T-helper 17 cell (primary cell): ENCODE results near the gene PPM1M. TPM values are rescaled to one million over a fixed set of nuclear protein-coding genes. Genes with fewer than 3 reads are reported as not detected.

ENCODE experiments used
- ATAC-seq: fragments of 150-1000 bp; cut with Tn5 transposase; 2 replicates; pipeline ENCODE4 v1.10.0; 2021; ENCODE audit warnings: mild to moderate bottlenecking, moderate library complexity
- DNase-seq, 3 donors: peaks; one replicate each; pipeline versions ENCODE4 v3.0.0 to v3.0.0-alpha.2; 2020 to 2021
- H3K9me3 ChIP-seq: one replicate; pipeline ENCODE4 v1.7.0; 2013; ENCODE audit warnings: low read length, mild to moderate bottlenecking; ENCODE audit not compliant: control insufficient read depth, poor library complexity, severe bottlenecking
- H3K27ac Mint-ChIP-seq: one replicate; pipeline ENCODE4 v1.8.0; 2022; ENCODE audit warnings: mild to moderate bottlenecking, moderate library complexity, mixed read lengths
- H3K27me3 Mint-ChIP-seq: one replicate; pipeline ENCODE4 v1.8.0; 2022; ENCODE audit warnings: mixed read lengths
- H3K36me3 Mint-ChIP-seq: one replicate; pipeline ENCODE4 v1.8.0; 2022; ENCODE audit warnings: low read depth, mixed read lengths
- H3K4me1 Mint-ChIP-seq: one replicate; pipeline ENCODE4 v1.8.0; 2022; ENCODE audit warnings: mild to moderate bottlenecking, mixed read lengths
- H3K4me3 Mint-ChIP-seq: one replicate; pipeline ENCODE4 v1.8.0; 2022; ENCODE audit warnings: mild to moderate bottlenecking, moderate library complexity, mixed read lengths
- total RNA-seq, 4 donors: library from RNA in 2 of 4; stranded (reverse) in 2 of 4; gene quantifications; one replicate each; pipeline ENCODE4 v1.2.3 and lab custom pipeline; 2022 to 2026

The PPM1M gene
- total RNA-seq, 2 donors from 2014 or later = 43.9 to 58.0 TPM

DNA sequence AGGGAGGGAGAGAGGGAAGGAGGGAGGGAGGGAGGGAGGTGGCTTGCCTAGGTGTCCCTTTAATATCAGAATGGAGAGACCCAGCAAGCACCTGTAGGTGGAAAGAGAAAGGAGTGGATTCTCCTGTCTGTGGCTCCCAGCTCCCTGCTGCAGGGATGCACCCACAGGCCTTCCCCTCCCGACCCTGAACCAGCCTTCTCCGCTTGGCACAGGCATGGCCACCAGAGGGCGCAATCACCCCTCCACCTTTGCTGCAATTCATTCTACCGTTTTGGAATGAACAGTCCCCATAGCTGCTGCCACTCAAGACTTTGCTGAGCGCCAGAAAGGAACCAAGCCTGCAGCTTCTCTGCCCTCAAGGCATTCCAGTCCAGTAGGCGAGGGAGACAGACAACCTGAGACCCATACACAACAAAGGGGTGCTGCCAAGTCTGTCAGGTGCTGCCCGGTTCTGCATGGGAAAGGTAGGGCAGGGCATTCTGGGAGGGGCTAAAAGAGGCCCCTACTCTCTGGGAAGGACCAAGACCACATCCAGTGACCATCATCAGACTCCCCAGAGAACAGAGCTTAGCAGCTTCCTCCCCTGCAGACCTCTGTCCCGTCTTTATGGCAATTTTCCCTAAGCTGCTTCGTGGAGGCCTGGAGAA lies 25.1 kb upstream of the PPM1M start:
- H3K9me3 ChIP-seq = no peaks in the 10 kb centered on the region
- Mint-ChIP-seq H3K4me3 (peak overlapping the region; percentile 73), H3K36me3 (peaks cover 2% of the 10 kb centered on the region), H3K27me3 (no peaks in the 10 kb centered on the region), H3K27ac (peak overlapping the region; percentile 74), H3K4me1 (peaks cover 71% of the 10 kb centered on the region)
- peak; percentile 73 to 89 (median 76) for DNase-seq
- ATAC-seq = peak; percentile 70

DNA sequence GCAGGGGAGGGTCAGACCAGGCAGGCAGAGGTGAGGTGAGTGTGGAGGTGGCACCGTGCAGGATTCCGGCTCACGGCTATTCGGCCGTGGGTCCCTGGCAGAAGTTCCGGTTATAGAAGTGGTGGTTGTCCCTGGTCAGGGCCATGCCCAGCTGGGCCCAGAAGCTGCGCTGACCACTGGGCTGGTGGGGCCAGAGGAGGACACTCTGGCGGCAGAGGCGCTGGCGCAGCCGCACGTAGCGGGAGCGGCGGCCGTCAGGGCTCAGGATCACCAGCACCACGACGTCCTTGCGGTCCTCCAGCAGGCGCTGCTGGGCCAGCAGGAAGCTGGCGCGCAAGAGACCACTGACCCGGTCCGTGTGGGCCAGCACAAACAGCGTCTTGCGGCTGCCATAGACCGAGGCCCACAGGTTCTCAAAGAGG lies 24.4 kb upstream of the PPM1M start:
- DNase-seq = no peak
- ATAC-seq = no peak
- no peaks in the 10 kb centered on the region for H3K27me3 Mint-ChIP-seq
- H3K36me3 Mint-ChIP-seq = no peaks in the 10 kb centered on the region
- no peaks in the 10 kb centered on the region for H3K9me3 ChIP-seq
- H3K27ac Mint-ChIP-seq = peak overlapping the region; percentile 74
- peak overlapping the region; percentile 73 for H3K4me3 Mint-ChIP-seq
- peaks cover 75% of the 10 kb centered on the region for H3K4me1 Mint-ChIP-seq

DNA sequence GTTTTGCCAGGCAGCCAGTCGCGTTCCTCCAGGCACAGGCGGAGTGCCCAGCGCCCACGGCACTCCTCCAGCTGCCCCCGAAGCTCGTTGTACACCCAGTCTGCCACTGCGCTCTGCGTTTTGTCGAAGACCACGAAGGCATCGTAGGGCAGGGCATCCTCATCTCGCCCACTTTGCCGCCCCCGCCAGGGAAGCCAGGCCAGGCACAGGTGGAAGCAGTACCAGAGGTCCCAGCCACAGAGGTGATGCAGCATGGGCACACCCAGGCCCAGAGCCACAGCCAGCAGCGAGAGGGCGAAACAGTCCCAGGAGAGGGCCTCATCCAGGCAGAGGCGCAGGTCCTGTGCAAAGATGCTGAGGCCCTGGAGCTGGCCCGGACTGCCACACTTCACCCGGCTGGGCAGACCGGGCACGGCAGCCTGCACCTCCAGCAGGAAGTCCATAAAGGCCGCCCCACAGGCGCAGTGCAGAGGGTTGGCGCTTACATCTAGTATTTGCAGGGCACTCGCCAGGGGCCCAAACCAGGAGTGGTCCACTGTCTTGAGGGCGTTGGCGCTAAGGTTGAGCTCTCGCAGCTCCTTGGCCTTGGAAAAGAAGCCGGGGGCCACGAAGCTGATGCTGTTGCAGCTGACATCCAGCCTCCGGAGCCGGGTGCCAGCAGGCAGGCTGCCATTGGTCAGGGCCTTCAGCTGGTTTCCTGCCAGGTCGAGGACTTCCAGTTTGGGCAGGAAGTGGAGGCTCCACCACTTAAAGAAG lies 23.8 kb upstream of the PPM1M start:
- no peaks in the 10 kb centered on the region for H3K9me3 ChIP-seq
- Mint-ChIP-seq H3K27ac (peak overlapping the region; percentile 80), H3K4me1 (peaks cover 78% of the 10 kb centered on the region), H3K27me3 (no peaks in the 10 kb centered on the region), H3K36me3 (peaks cover 1% of the 10 kb centered on the region), H3K4me3 (peak overlapping the region; percentile 86)
- ATAC-seq (peak; percentile 69), DNase-seq (peak; percentile 44 to 53 (median 52))

DNA sequence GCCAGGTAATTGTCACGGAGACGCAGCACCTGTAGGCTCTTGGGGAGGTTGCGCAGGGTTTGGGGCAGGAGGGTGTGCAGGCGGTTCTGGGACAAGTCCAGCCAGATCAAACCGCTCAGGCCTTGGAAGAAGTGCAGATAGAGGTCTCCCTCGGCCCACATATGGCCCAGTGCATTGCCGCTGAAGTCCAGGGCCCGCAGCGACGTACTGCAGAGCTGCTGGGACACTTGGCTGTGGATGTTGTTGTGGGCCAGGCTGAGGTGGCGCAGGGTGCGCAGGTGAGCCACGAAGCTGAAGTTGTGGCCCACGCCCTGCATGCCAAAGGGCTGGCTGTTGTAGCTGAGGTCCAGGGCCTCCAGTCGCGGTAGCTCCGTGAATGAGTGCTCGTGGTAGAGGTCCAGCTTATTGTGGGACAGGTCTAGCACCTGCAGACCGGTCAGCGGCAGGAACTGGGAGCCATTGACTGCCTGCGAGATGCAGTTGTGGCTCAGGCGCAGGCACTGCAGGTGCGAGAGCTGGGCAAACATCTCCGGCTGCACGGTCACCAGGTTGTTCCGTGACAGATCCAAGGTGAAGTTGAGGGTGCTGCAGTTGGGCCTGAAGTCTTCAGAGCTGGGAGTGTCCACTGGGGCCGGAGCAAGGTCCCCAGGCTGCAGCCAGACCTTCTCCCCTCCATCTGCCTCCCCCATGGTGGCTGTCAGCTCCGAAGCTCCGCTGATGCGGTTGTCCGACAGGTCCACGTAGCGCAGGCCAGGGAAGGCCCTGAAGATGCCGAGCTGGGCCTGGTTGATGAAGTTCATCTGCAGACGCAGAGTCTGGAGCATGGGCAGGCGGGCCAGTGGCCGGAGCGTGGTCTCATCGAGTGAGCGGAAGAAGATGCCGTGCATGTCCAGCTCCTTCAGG lies 23.0 kb upstream of the PPM1M start:
- no peaks in the 10 kb centered on the region for H3K27me3 Mint-ChIP-seq
- no peaks in the 10 kb centered on the region for H3K9me3 ChIP-seq

DNA sequence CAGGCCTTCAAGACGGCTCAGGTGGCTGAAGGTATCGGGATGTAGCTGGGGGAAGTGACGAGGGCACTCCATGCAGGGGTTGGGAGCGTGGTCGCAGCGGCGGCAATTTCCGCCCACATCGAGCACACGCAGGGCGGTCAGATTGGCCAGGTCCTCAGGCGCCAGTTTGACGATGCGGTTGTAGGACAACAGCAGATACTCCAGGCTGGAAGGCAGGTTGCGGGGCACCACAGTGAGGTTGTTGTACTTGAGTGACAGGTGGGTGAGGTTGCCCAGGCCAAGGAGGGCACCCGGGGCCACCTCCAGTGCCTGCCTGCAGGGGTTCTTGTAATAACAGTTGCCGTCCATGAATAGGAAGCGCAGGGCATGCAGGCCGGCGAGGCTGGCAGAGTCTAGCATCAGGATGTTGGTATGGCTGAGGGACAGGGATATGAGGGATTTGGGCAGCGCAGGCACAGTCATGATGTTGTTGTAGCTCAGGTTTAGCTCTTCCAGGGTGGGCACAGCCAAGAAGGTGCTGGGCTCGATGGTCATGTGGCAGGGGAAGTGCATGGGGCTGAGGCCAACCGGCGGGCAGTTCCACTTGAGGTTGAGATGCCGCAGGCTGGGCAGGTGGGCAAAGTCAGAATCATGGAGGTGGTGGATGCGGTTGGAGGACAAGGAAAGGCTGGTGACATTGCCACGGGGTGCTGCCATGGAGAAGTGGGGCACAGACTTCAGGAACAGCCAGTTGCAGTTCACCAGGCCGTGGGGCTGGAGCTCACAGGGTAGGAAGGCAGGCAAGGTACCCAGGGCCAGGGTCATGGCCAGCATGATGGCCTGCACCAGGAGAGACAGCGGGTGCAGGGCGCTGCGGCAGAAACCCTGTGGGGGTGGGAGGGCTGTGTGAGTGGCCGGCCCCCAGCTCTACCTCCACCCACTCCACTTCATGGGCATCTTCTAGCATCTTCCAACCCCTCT lies 21.8 kb upstream of the PPM1M start:
- Mint-ChIP-seq H3K4me1 (peaks cover 66% of the 10 kb centered on the region), H3K4me3 (peak overlapping the region; percentile 86), H3K27me3 (no peaks in the 10 kb centered on the region), H3K36me3 (peaks cover 2% of the 10 kb centered on the region), H3K27ac (peak overlapping the region; percentile 93)
- no peak for DNase-seq
- no peak for ATAC-seq
- H3K9me3 ChIP-seq = no peaks in the 10 kb centered on the region

More for the DNA sequence above, 23.0 kb upstream of the PPM1M start:
- no peak for ATAC-seq
- DNase-seq = no peak
- H3K4me1 Mint-ChIP-seq = peaks cover 72% of the 10 kb centered on the region
- H3K27ac Mint-ChIP-seq = peak overlapping the region; percentile 80
- peak overlapping the region; percentile 86 for H3K4me3 Mint-ChIP-seq
- peaks cover 2% of the 10 kb centered on the region for H3K36me3 Mint-ChIP-seq

DNA sequence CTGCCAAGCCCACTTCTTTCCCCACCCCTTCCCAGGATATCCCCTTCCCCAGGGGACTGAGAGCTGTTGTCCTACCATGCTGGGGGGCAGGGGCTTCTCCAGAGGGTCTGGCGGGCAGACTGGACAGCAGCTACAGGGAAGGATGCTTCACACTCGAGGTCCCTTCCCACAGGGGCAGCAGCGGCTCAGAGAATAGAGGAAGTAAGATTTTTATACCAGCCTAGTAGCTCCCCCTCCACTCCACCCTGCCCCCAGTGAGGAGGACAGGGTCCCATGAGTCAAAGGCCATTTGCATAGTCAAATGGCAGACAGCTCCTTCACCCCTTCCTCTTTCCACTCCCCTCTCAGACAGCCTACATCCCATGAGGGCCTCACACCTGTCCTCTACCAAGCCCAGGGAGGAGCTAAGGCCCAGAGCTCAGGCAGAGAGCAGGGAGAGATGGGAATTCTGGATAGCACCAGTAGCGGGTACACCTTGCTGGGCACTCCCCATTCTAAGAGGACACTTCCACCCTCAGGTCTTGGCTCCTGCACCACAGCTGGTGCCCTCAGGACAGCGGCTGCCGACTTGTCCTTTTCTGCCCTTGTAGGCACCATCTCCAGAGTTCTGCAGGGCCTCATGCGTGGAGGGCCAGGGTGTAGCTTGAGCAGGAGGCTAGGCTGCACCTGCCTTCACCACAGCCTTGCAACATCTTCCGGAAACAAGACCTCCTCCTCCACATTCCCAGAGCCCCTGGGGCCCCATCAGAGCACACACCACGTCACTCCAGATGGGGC lies 19.9 kb upstream of the PPM1M start, which contains the start of gene TLR9:
Gene TLR9, minus strand, starts transcription at position 194 of the 777 bp plus-strand sequence. Its CDS starts 116 bp downstream, at position 78.
- Mint-ChIP-seq H3K4me3 (peak within 1 kb of the TSS; percentile 86), H3K27me3 (no peaks in the 10 kb centered on the region), H3K36me3 (peaks cover 2% of the 10 kb centered on the region), H3K27ac (peak within 1 kb of the TSS; percentile 93), H3K4me1 (peaks cover 51% of the 10 kb centered on the region)
- DNase-seq = no peak
- H3K9me3 ChIP-seq = no peaks in the 10 kb centered on the region
- ATAC-seq = peak; percentile 61

DNA sequence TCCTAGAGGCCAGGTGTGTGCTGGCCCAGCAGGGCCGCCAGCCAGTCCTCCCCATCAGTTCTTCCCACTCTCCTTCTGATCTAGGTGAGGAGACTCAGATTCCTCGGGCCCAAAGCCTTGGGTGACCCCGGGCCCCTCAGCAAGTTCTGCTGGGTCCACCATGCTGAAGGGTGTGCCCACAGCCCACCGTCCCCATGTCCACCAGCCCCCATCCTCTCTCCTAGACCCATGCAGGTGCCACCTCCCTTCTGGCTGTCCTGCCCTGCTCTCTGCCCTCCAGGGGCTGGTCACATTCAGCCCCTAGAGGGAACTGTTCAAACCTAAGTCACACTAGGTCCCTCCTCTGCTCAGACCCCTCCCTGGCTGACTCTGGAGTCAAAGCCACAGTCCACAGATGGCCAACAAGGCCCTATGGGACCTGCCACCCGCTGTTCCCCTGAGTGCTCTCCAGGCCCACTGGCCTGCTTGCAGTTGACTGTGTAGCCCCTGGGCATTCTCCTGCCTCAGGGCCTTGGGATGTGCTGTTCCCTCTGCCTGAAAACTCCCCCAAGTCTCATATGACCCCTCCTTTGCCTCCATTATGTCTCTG lies 19.2 kb upstream of the PPM1M start:
- Mint-ChIP-seq H3K4me1 (peaks cover 48% of the 10 kb centered on the region), H3K27ac (peak overlapping the region; percentile 93), H3K27me3 (no peaks in the 10 kb centered on the region), H3K4me3 (peak overlapping the region; percentile 80), H3K36me3 (peaks cover 2% of the 10 kb centered on the region)
- DNase-seq = no peak
- no peaks in the 10 kb centered on the region for H3K9me3 ChIP-seq
- ATAC-seq = no peak

DNA sequence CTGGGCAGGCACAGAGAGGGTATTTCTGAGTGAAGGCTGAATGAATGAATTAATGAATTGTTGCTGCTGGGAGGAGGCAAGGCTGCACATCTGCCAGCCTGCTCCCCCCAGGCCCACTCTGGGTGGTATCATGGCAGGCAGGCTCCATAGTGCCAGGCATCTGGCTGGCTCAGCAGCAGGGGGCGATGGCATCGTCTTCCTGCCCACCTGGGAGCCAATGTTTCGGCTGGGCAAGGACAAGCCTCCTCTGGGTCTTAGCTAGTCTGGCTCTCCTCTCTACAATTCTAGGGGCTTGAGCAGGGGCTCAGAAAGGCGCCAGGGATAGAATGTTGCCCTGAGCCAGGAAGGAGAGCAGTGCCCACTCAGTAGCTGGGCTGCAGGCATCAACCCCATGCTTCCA lies 18.4 kb upstream of the PPM1M start:
- no peaks in the 10 kb centered on the region for H3K9me3 ChIP-seq
- ATAC-seq = no peak
- Mint-ChIP-seq H3K36me3 (peaks cover 2% of the 10 kb centered on the region), H3K27ac (peak overlapping the region; percentile 93), H3K4me3 (no peak overlapping the region), H3K4me1 (peaks cover 50% of the 10 kb centered on the region), H3K27me3 (no peaks in the 10 kb centered on the region)
- no peak for DNase-seq

DNA sequence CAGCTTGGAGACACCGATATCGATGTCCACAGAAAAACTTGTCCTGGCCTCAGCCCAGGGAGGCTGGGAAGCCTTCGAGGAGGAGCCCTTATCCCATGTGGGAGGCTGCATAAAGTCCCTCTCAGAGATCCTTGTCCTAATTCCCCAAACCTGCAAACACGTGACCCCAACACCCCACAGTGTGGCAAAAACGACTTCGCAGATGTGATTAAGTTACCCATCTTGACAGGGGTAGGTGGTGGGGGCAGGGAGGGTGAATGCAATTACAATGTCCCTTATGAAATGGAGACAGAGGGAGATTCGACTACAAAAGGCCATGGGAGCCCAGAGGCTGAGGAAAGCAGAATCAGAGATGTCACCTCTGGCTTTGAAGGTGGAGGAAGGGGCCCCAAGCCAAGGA lies 17.8 kb upstream of the PPM1M start:
- peaks cover 49% of the 10 kb centered on the region for H3K4me1 Mint-ChIP-seq
- no peak for DNase-seq
- H3K9me3 ChIP-seq = no peaks in the 10 kb centered on the region
- no peaks in the 10 kb centered on the region for H3K27me3 Mint-ChIP-seq
- no peak overlapping the region for H3K27ac Mint-ChIP-seq
- H3K36me3 Mint-ChIP-seq = peaks cover 2% of the 10 kb centered on the region
- no peak overlapping the region for H3K4me3 Mint-ChIP-seq
- ATAC-seq = no peak

DNA sequence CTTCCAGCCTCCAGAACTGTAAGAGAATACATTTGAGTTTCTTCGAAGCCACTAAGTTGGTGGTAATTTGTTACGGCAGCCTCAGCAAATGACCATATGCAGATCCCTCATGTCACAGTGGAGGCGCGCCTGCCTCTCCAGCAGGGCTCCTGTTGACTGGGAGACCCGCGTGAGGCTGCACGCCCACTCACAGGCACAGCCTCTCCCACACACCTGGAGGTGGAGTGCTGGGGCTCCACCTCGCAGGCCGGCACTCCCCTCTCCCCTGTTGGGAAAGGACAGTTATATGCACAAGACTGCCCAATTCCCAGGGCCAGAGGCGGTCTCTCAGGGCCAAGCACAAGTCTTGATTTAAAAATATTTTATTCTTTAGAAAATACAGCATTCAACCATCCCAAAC lies 17.3 kb upstream of the PPM1M start:
- H3K36me3 Mint-ChIP-seq = peaks cover 2% of the 10 kb centered on the region
- no peaks in the 10 kb centered on the region for H3K9me3 ChIP-seq
- H3K27ac Mint-ChIP-seq = no peak overlapping the region
- H3K27me3 Mint-ChIP-seq = no peaks in the 10 kb centered on the region
- H3K4me3 Mint-ChIP-seq = no peak overlapping the region
- H3K4me1 Mint-ChIP-seq = peaks cover 45% of the 10 kb centered on the region
- DNase-seq (no peak), ATAC-seq (no peak)

DNA sequence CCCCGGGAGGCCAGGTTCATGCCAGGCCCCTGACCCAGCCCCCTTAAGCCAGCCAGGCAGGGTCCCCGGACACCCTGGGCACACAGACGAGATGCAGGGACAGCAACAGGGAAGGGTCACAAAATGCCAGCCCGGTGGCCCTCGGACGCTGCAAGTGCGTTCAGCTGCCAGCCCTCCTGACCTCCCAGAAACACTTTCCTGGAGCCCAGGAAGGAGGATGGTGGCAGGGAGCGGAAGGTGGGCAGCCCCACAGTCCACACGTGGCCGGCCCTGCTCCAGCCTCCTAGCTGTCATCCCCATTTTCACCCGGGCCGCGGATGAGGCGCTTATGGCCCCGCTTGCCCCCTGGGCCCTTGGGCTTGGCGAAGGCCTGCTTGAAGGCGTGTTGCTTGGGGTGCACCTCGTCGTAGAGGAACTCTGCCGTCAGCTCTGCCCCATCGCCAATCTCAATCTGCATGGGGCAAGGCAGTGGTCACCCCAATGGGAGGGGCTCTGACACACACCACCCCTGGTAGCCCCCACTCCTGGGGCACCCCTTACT lies 16.7 kb upstream of the PPM1M start:
- Mint-ChIP-seq H3K4me3 (no peak overlapping the region), H3K36me3 (peaks cover 2% of the 10 kb centered on the region), H3K27ac (peak overlapping the region; percentile 11), H3K4me1 (peaks cover 39% of the 10 kb centered on the region), H3K27me3 (no peaks in the 10 kb centered on the region)
- DNase-seq (no peak), ATAC-seq (no peak)
- H3K9me3 ChIP-seq = no peaks in the 10 kb centered on the region
